Testis (tissue), 3 donors: ENCODE results near the gene EXD2. TPM values are rescaled to one million over a fixed set of nuclear protein-coding genes. Genes with fewer than 3 reads are reported as not detected.

Experiments used
- DNase-seq: peaks from one replicate; pipeline ENCODE4 v3.0.0-alpha.2; 2019
- H3K27ac ChIP-seq, 2 donors: fragments of 200-600 bp; sonication (generic); one replicate each; pipeline ENCODE4 v1.5.1; 2019
- H3K27me3 ChIP-seq: fragments of 200-600 bp; sonication (generic); one replicate; pipeline ENCODE4 v1.5.1; 2019
- H3K36me3 ChIP-seq: fragments of 200-600 bp; sonication (generic); one replicate; pipeline ENCODE4 v1.5.1; 2017; ENCODE audit warnings: low read depth; ENCODE audit errors: missing control alignments
- H3K4me1 ChIP-seq: fragments of 200-600 bp; sonication (generic); one replicate; pipeline ENCODE4 v1.5.1; 2019
- H3K4me3 ChIP-seq, 2 donors: fragments of 200-600 bp; sonication (generic); one replicate each; pipeline ENCODE4 v1.5.1; 2017 to 2019
- H3K9me3 ChIP-seq: fragments of 200-600 bp; sonication (generic); one replicate; pipeline ENCODE4 v1.5.1; 2017
- CTCF ChIP-seq, 3 experiments: fragments of 450-650 bp in 2 of 3; fragments of 200-600 bp in 1 of 3; sonication (generic) in 1 of 3; IDR thresholded peaks; one replicate each; pipeline ENCODE4 v1.5.1; 2016 to 2019; ENCODE audit warnings: antibody characterized with exemption in 3 of 3, mild to moderate bottlenecking in 2 of 3, moderate library complexity in 1 of 3
- POLR2A ChIP-seq: fragments of 450-650 bp; IDR thresholded peaks from one replicate; pipeline ENCODE4 v1.6.1; 2017; ENCODE audit warnings: antibody characterized with exemption, mild to moderate bottlenecking, moderate library complexity
- WGBS, 2 donors: methylation state at CpG; one replicate each; pipeline ENCODE4 v1.1.5; 2018; 5-methylcytosine and 5-hydroxymethylcytosine counted together
- intact Hi-C: fragments of 100-400 bp; cut with DNase I; formaldehyde crosslinking; loops from one replicate; pipeline ENCODE4 v1.15.1; 2023; ENCODE audit warnings: low total_unique reads
- polyA plus RNA-seq: library from polyadenylated mRNA; stranded (reverse); fragments of 350-450 nt; fragmentation: Illumina TruSeq; extraction: RNeasy Lipid Tissue Mini Kit (QIAGEN cat#74804); gene quantifications from one replicate; pipeline ENCODE4 v1.2.3, GENCODE V29; 2014; ENCODE audit warnings: low read depth, low replicate concordance; ENCODE audit not compliant: insufficient read depth
- total RNA-seq, 2 donors: library from RNA; depleted of rRNA; stranded (reverse); fragments of >200 nt; gene quantifications; one replicate each; pipeline ENCODE4 v1.2.3, GENCODE V29; 2016

The EXD2 gene
- total and polyA plus RNA-seq, 3 donors from 2014 or later = 22.4 to 70.3 (median 27.2) TPM

- no peaks in the 10 kb centered on the region for H3K36me3 ChIP-seq
- no peak for DNase-seq
These were observed 50.3 kb downstream of the EXD2 start for GRCh38 chr14:69241577-69241976.

GRCh38 chr14:69242311-69243224 lies 51.3 kb downstream of the EXD2 start:
- H3K27ac ChIP-seq = peak overlapping the region in 1 of 2 donors; percentile 19

More at GRCh38 chr14:69241577-69241976, 50.3 kb downstream of the EXD2 start:
- Histone ChIP-seq H3K27ac (no peak overlapping the region), H3K4me3 (no peak overlapping the region), H3K4me1 (no peaks in the 10 kb centered on the region), H3K27me3 (no peaks in the 10 kb centered on the region), H3K9me3 (no peaks in the 10 kb centered on the region)
- intact Hi-C loops = loop anchor here (10.0 kb wide), 2 partner anchors 123 to 213 kb away; no protein-coding TSS in a partner anchor
- 68 to 79% methylated on average over 2 of the region's 2 CpGs for WGBS, 2 donors
- TF ChIP-seq POLR2A (no peak), CTCF (IDR thresholded peaks at IDR 0.05) (no peak)

GRCh38 chr14:69244946-69245345 lies 53.6 kb downstream of the EXD2 start:
- no peaks in the 10 kb centered on the region for H3K36me3 ChIP-seq
- H3K4me3 ChIP-seq = no peak overlapping the region
- H3K9me3 ChIP-seq = no peaks in the 10 kb centered on the region
- intact Hi-C loops = loop anchor here (10.0 kb wide), 2 partner anchors 120 to 210 kb away; no protein-coding TSS in a partner anchor
- no peak for TF ChIP-seq CTCF (IDR thresholded peaks at IDR 0.05)
- TF ChIP-seq POLR2A = no peak
- H3K27me3 ChIP-seq = no peaks in the 10 kb centered on the region
- no peak overlapping the region for H3K27ac ChIP-seq
- H3K4me1 ChIP-seq = peaks cover 10% of the 10 kb centered on the region
- 90 to 92% methylated on average over 3 of the region's 3 CpGs for WGBS, 2 donors
- no peak for DNase-seq

More at GRCh38 chr14:69242311-69243224, 51.3 kb downstream of the EXD2 start:
- Histone ChIP-seq H3K4me1 (peaks cover 6% of the 10 kb centered on the region), H3K9me3 (no peaks in the 10 kb centered on the region), H3K4me3 (no peak overlapping the region), H3K27me3 (no peaks in the 10 kb centered on the region), H3K36me3 (no peaks in the 10 kb centered on the region)
- DNase-seq = peak; percentile 80
- intact Hi-C loops = loop anchor here (10.0 kb wide), 2 partner anchors 122 to 212 kb away; no protein-coding TSS in a partner anchor
- TF ChIP-seq POLR2A = no peak
- TF ChIP-seq CTCF (IDR thresholded peaks at IDR 0.05) = peak; percentile 70 to 75 (median 74)
- WGBS, 2 donors = 54 to 55% methylated on average over 10 of the region's 10 CpGs

GRCh38 chr14:69246331-69246730 lies 55.0 kb downstream of the EXD2 start:
- Histone ChIP-seq H3K9me3 (no peaks in the 10 kb centered on the region), H3K4me1 (peaks cover 10% of the 10 kb centered on the region), H3K36me3 (no peaks in the 10 kb centered on the region), H3K27me3 (no peaks in the 10 kb centered on the region), H3K4me3 (no peak overlapping the region), H3K27ac (no peak overlapping the region)
- TF ChIP-seq CTCF (IDR thresholded peaks at IDR 0.05) (no peak), POLR2A (no peak)
- 87 to 88% methylated on average over 3 of the region's 3 CpGs for whole genome bisulfite sequencing, 2 donors
- intact Hi-C loops = loop anchor here (10.0 kb wide), 2 partner anchors 118 to 208 kb away; no protein-coding TSS in a partner anchor
- no peak for DNase-seq
